MM.1S (cell line): ENCODE measurements around the gene SPPL3.

Experiments used
- DNase-seq: peaks from one replicate; pipeline ENCODE4 v3.0.0-alpha.2; 2015
- H2AFZ ChIP-seq: fragments of 300-600 bp; sonication (generic); 2 replicates; pipeline ENCODE4 v1.6.0; 2016; ENCODE audit warnings: antibody characterized with exemption, low read length
- H3F3A ChIP-seq: fragments of 300-600 bp; sonication (generic); 2 replicates; pipeline ENCODE4 v1.6.1; 2016; ENCODE audit warnings: mild to moderate bottlenecking, antibody characterized with exemption, low read length, moderate library complexity, mixed read lengths; ENCODE audit not compliant: insufficient read depth
- H3K27ac ChIP-seq: fragments of 300-600 bp; sonication (generic); 2 replicates; pipeline ENCODE4 v1.5.1; 2016; ENCODE audit warnings: mild to moderate bottlenecking, low read length
- H3K27me3 ChIP-seq: fragments of 300-600 bp; sonication (generic); replicated peaks from 2 replicates; pipeline ENCODE4 v1.6.0; 2016; ENCODE audit warnings: low read length; ENCODE audit not compliant: insufficient read depth
- H3K36me3 ChIP-seq: fragments of 300-600 bp; sonication (generic); replicated peaks from 2 replicates; pipeline ENCODE4 v1.6.1; 2016; ENCODE audit warnings: mild to moderate bottlenecking, low read length, mixed read lengths; ENCODE audit not compliant: insufficient read depth
- H3K4me1 ChIP-seq: fragments of 300-600 bp; sonication (generic); 2 replicates; pipeline ENCODE4 v1.6.1; 2016; ENCODE audit warnings: low read length, mixed read lengths
- H3K4me2 ChIP-seq: fragments of 300-600 bp; sonication (generic); 2 replicates; pipeline ENCODE4 v1.6.0; 2016; ENCODE audit warnings: low read depth, low read length
- H3K4me3 ChIP-seq: fragments of 300-600 bp; sonication (generic); 2 replicates; pipeline ENCODE4 v1.5.1; 2016; ENCODE audit warnings: low read length, mixed read lengths
- H3K79me2 ChIP-seq: fragments of 300-600 bp; sonication (generic); 2 replicates; pipeline ENCODE4 v1.6.1; 2016; ENCODE audit warnings: mixed run types, low read length, mixed read lengths
- H3K9ac ChIP-seq: fragments of 300-600 bp; sonication (generic); 2 replicates; pipeline ENCODE4 v1.6.1; 2016; ENCODE audit warnings: low read length, mixed read lengths
- H3K9me2 ChIP-seq: fragments of 300-600 bp; sonication (generic); replicated peaks from 2 replicates; pipeline ENCODE4 v1.6.1; 2016; ENCODE audit warnings: mild to moderate bottlenecking, low read length, mixed read lengths; ENCODE audit not compliant: insufficient read depth
- H3K9me3 ChIP-seq: fragments of 300-600 bp; sonication (generic); replicated peaks from 2 replicates; pipeline ENCODE4 v1.6.1; 2016; ENCODE audit warnings: mild to moderate bottlenecking, low read length, mixed read lengths; ENCODE audit not compliant: insufficient read depth
- H4K20me1 ChIP-seq: fragments of 300-600 bp; sonication (generic); 2 replicates; pipeline ENCODE4 v1.6.1; 2016; ENCODE audit warnings: mild to moderate bottlenecking, low read length, moderate library complexity, mixed read lengths; ENCODE audit not compliant: insufficient read depth
- EZH2 ChIP-seq: fragments of 300-600 bp; sonication (generic); optimal IDR thresholded peaks from 2 replicates; pipeline ENCODE3; 2017; ENCODE audit warnings: low read depth, mild to moderate bottlenecking, antibody characterized with exemption, low read length, mixed read lengths
- EZH2phosphoT487 ChIP-seq: fragments of 300-600 bp; sonication (generic); IDR thresholded peaks from 2 replicates; pipeline ENCODE4 v1.6.1; 2018; ENCODE audit warnings: antibody characterized with exemption, low read length
- TF ChIP-seq, protein P1 (sequence below): fragments of 300-600 bp; sonication (generic); IDR thresholded peaks from 2 replicates; pipeline ENCODE4 v1.5.1; 2016; ENCODE audit warnings: antibody characterized with exemption, low read length, mixed read lengths

The SPPL3 gene

DNA sequence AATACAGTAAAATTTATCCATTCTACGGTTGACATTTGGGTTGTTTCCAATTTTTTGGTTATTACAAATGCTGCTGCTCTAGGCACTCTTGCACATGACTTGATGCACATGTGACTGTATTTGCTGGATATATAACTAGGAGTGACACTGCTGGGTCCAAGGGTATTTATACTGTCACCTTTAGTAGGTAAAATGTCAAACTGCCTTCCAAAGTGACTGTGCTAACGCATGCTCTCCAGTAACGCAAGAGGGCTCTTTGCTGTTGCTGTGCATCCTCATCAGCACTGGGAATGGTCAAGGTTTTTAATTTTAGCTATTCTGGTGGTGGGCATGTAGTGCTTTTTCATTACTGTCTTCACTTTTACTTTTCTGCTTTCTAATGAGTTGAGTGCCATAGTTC, 116.3 kb downstream of the SPPL3 start:
- Histone ChIP-seq H3K27ac (no peak overlapping the region), H3F3A (no peaks in the 10 kb centered on the region), H3K9me2 (no peaks in the 10 kb centered on the region), H2AFZ (no peak overlapping the region), H3K27me3 (no peaks in the 10 kb centered on the region), H4K20me1 (no peaks in the 10 kb centered on the region), H3K4me3 (no peak overlapping the region), H3K9ac (no peak overlapping the region), H3K9me3 (no peaks in the 10 kb centered on the region), H3K79me2 (no peaks in the 10 kb centered on the region), H3K36me3 (no peaks in the 10 kb centered on the region), H3K4me2 (no peak overlapping the region), H3K4me1 (no peaks in the 10 kb centered on the region)
- DNase-seq: no peak
- TF ChIP-seq EZH2phosphoT487 (no peak), EZH2 (no peak)
- TF ChIP-seq, protein P1, sequence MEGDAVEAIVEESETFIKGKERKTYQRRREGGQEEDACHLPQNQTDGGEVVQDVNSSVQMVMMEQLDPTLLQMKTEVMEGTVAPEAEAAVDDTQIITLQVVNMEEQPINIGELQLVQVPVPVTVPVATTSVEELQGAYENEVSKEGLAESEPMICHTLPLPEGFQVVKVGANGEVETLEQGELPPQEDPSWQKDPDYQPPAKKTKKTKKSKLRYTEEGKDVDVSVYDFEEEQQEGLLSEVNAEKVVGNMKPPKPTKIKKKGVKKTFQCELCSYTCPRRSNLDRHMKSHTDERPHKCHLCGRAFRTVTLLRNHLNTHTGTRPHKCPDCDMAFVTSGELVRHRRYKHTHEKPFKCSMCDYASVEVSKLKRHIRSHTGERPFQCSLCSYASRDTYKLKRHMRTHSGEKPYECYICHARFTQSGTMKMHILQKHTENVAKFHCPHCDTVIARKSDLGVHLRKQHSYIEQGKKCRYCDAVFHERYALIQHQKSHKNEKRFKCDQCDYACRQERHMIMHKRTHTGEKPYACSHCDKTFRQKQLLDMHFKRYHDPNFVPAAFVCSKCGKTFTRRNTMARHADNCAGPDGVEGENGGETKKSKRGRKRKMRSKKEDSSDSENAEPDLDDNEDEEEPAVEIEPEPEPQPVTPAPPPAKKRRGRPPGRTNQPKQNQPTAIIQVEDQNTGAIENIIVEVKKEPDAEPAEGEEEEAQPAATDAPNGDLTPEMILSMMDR: no peak

DNA sequence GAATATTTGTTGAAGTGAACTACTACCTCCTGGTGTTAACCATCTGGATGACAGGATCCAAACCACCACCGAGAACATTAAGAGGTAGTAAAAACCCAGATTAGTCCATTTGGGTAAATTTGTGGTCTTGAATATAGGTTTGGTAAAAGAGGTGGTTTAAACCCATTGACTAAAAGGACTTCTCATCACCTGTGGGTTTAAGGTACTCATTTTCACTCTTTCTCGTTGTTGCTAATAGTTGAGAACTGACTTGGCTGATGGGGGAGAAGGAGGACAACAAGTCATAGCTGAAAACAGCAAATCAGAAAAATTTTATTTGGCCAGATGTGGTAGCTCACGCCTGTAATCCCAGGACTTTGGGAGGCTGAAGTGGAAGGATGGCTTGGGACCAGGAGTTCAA, 119.4 kb downstream of the SPPL3 start:
- Histone ChIP-seq H3F3A (no peaks in the 10 kb centered on the region), H3K9me3 (no peaks in the 10 kb centered on the region), H3K9me2 (no peaks in the 10 kb centered on the region), H3K27me3 (no peaks in the 10 kb centered on the region), H3K36me3 (no peaks in the 10 kb centered on the region), H3K4me2 (no peak overlapping the region), H2AFZ (no peak overlapping the region), H3K4me1 (no peaks in the 10 kb centered on the region), H3K9ac (no peak overlapping the region), H4K20me1 (no peaks in the 10 kb centered on the region), H3K27ac (no peak overlapping the region), H3K4me3 (no peak overlapping the region), H3K79me2 (no peaks in the 10 kb centered on the region)
- DNase-seq: no peak
- no peak for TF ChIP-seq EZH2phosphoT487
- TF ChIP-seq, protein P1: no peak
- no peak for TF ChIP-seq EZH2

DNA sequence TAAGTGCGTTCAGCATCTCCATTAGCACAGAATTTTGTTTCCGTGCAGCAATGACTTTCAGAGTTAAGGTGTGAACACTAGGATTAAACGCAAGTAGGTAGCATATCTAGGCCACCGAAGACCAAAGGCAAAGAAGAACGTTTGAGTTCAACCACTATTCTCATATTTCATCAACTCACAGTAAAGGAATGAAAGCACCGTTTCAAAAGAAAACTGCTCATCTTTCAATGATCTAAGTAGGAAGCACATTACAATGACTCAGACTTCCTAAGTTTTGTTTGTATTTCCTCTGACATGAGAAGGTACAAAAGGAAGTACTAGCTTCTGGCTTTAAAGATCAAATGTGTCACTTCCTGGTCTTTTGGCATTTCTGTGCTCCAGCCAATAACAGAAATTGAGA, 121.0 kb downstream of the SPPL3 start:
- H3K9me2 ChIP-seq: no peaks in the 10 kb centered on the region
- H3K27ac ChIP-seq: no peak overlapping the region
- no peaks in the 10 kb centered on the region for H3K36me3 ChIP-seq
- no peaks in the 10 kb centered on the region for H4K20me1 ChIP-seq
- no peak overlapping the region for H3K4me2 ChIP-seq
- H3K4me1 ChIP-seq: no peaks in the 10 kb centered on the region
- no peaks in the 10 kb centered on the region for H3K79me2 ChIP-seq
- H2AFZ ChIP-seq: no peak overlapping the region
- TF ChIP-seq EZH2phosphoT487: no peak
- no peak for TF ChIP-seq EZH2
- TF ChIP-seq, protein P1: no peak
- no peaks in the 10 kb centered on the region for H3K27me3 ChIP-seq
- H3K4me3 ChIP-seq: no peak overlapping the region
- DNase-seq: no peak
- no peaks in the 10 kb centered on the region for H3K9me3 ChIP-seq
- H3K9ac ChIP-seq: no peak overlapping the region
- H3F3A ChIP-seq: no peaks in the 10 kb centered on the region
